HepG2 (cell line): ENCODE results near the gene PLEKHO1.

Source experiments
- EZH2 ChIP-seq: conservative IDR thresholded peaks from 2 replicates; pipeline ENCODE4 v1.6.1; 2012; ENCODE audit warnings: mild to moderate bottlenecking, low read depth, low read length, moderate library complexity
- RNF2 ChIP-seq: fragments of 450-650 bp; conservative IDR thresholded peaks from 2 replicates; pipeline ENCODE4 v1.6.1; 2016; ENCODE audit warnings: low read depth
- YY1 ChIP-seq: IDR thresholded peaks from 2 replicates; pipeline ENCODE4 v1.6.1; 2011; ENCODE audit warnings: low read length, low read depth, moderate library complexity, mild to moderate bottlenecking; ENCODE audit not compliant: insufficient read depth, insufficient replicate concordance
- ZBTB21 ChIP-seq: sonication (generic); formaldehyde crosslinking; IDR thresholded peaks from 2 replicates; pipeline ENCODE4 v1.4.0; 2020; ENCODE audit warnings: missing genetic modification reagents
- ZNF616 ChIP-seq: sonication (generic); formaldehyde crosslinking; IDR thresholded peaks from 2 replicates; pipeline ENCODE4 v1.5.0; 2020; ENCODE audit warnings: low read depth, mild to moderate bottlenecking, missing genetic modification reagents
- ZSCAN20 ChIP-seq: sonication (generic); formaldehyde crosslinking; IDR thresholded peaks from 2 replicates; pipeline ENCODE4 v1.4.0; 2020; ENCODE audit warnings: missing genetic modification reagents, mild to moderate bottlenecking, borderline replicate concordance
- TF ChIP-seq, protein P1 (sequence below): sonication (generic); formaldehyde crosslinking; IDR thresholded peaks from 2 replicates; pipeline ENCODE4 v1.5.0; 2020; ENCODE audit warnings: mild to moderate bottlenecking, missing genetic modification reagents, moderate library complexity
- TF ChIP-seq, protein P2 (sequence below): IDR thresholded peaks from 2 replicates; pipeline ENCODE4 v1.6.1; 2016; ENCODE audit warnings: low read depth, borderline replicate concordance
- TF ChIP-seq, protein P3 (sequence below): fragments of 450-650 bp; IDR thresholded peaks from 2 replicates; pipeline ENCODE4 v1.6.1; 2017; ENCODE audit warnings: mild to moderate bottlenecking

DNA sequence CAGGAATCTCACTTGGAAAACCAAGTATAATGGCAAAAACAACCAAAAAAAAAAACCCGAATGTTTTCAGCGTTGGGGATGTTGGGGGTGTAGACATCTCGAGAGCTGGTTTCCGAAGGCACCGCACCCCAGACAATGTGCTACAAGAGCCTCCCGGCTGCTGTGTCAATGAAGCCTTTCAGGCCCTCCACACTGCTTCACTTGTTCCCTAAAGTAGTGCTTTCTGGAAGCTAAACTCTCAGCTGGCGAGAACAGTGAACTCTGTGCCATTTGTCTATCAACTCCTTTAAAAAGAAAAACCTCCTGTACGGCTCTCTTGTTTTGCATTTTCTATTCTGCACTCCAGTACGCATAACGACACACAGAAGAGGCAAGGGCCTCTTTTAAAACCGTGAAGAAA, 32.5 kb downstream of the PLEKHO1 start:
- TF ChIP-seq EZH2: no peak
- no peak for TF ChIP-seq YY1
- TF ChIP-seq, protein P1, sequence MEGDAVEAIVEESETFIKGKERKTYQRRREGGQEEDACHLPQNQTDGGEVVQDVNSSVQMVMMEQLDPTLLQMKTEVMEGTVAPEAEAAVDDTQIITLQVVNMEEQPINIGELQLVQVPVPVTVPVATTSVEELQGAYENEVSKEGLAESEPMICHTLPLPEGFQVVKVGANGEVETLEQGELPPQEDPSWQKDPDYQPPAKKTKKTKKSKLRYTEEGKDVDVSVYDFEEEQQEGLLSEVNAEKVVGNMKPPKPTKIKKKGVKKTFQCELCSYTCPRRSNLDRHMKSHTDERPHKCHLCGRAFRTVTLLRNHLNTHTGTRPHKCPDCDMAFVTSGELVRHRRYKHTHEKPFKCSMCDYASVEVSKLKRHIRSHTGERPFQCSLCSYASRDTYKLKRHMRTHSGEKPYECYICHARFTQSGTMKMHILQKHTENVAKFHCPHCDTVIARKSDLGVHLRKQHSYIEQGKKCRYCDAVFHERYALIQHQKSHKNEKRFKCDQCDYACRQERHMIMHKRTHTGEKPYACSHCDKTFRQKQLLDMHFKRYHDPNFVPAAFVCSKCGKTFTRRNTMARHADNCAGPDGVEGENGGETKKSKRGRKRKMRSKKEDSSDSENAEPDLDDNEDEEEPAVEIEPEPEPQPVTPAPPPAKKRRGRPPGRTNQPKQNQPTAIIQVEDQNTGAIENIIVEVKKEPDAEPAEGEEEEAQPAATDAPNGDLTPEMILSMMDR: no peak
- TF ChIP-seq, protein P2, sequence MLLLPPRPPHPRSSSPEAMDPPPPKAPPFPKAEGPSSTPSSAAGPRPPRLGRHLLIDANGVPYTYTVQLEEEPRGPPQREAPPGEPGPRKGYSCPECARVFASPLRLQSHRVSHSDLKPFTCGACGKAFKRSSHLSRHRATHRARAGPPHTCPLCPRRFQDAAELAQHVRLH (CRISPR knock-in tag): no peak
- no peak for TF ChIP-seq RNF2
- TF ChIP-seq, protein P3, sequence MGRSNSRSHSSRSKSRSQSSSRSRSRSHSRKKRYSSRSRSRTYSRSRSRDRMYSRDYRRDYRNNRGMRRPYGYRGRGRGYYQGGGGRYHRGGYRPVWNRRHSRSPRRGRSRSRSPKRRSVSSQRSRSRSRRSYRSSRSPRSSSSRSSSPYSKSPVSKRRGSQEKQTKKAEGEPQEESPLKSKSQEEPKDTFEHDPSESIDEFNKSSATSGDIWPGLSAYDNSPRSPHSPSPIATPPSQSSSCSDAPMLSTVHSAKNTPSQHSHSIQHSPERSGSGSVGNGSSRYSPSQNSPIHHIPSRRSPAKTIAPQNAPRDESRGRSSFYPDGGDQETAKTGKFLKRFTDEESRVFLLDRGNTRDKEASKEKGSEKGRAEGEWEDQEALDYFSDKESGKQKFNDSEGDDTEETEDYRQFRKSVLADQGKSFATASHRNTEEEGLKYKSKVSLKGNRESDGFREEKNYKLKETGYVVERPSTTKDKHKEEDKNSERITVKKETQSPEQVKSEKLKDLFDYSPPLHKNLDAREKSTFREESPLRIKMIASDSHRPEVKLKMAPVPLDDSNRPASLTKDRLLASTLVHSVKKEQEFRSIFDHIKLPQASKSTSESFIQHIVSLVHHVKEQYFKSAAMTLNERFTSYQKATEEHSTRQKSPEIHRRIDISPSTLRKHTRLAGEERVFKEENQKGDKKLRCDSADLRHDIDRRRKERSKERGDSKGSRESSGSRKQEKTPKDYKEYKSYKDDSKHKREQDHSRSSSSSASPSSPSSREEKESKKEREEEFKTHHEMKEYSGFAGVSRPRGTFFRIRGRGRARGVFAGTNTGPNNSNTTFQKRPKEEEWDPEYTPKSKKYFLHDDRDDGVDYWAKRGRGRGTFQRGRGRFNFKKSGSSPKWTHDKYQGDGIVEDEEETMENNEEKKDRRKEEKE: no peak
- TF ChIP-seq ZSCAN20 (CRISPR knock-in tag): no peak
- no peak for TF ChIP-seq ZNF616
- TF ChIP-seq ZBTB21 (CRISPR knock-in tag): no peak
